GM23338 (cell line): ENCODE data around the gene LPP. TPM values are rescaled to one million over a fixed set of nuclear protein-coding genes. Genes with fewer than 3 reads are reported as not detected.

ENCODE experiments used
- ETS1 ChIP-seq: IDR thresholded peaks from 2 replicates; pipeline ENCODE4 v1.6.1; 2016; ENCODE audit warnings: antibody characterized with exemption
- EZH2phosphoT487 ChIP-seq: fragments of 200-600 bp; sonication (generic); IDR thresholded peaks from one replicate; pipeline ENCODE4 v1.8.1; 2018; ENCODE audit warnings: antibody characterized with exemption; ENCODE audit not compliant: unreplicated experiment
- JUNB ChIP-seq: IDR thresholded peaks from one replicate; pipeline ENCODE4 v1.6.1; 2016; ENCODE audit warnings: antibody characterized with exemption; ENCODE audit not compliant: unreplicated experiment
- REST ChIP-seq: IDR thresholded peaks from one replicate; pipeline ENCODE4 v1.6.1; 2018; ENCODE audit warnings: antibody characterized with exemption; ENCODE audit not compliant: unreplicated experiment
- STAT1 ChIP-seq: IDR thresholded peaks from one replicate; pipeline ENCODE4 v1.6.1; 2016; ENCODE audit warnings: antibody characterized with exemption; ENCODE audit not compliant: unreplicated experiment
- ZNF114 ChIP-seq: fragments of 250-450 bp; sonication (Bioruptor Pico); IDR thresholded peaks from 2 replicates; pipeline ENCODE4 v1.5.0; 2020; ENCODE audit warnings: mild to moderate bottlenecking, moderate library complexity
- polyA plus RNA-seq: library from polyadenylated mRNA; unstranded; fragments of >200 nt; fragmentation: Nextera tagmentation; extraction: Ambion mirVana; gene quantifications from 2 replicates; pipeline ENCODE4 v1.2.1, GENCODE V29; 2016
- total RNA-seq: library from RNA; depleted of rRNA; stranded (reverse); fragments of >200 nt; shearing (Covaris generic); gene quantifications from 2 replicates; pipeline ENCODE4 v1.2.3, GENCODE V29; 2014
- TF ChIP-seq, protein P1 (sequence below): fragments of 250-450 bp; sonication (Bioruptor Pico); IDR thresholded peaks from 2 replicates; pipeline ENCODE4 v1.5.0; 2020; ENCODE audit warnings: mild to moderate bottlenecking, moderate library complexity

The LPP gene
- total and polyA plus RNA-seq, 2 experiments from 2014 or later: 23.0 to 35.2 TPM

- TF ChIP-seq, protein P1, sequence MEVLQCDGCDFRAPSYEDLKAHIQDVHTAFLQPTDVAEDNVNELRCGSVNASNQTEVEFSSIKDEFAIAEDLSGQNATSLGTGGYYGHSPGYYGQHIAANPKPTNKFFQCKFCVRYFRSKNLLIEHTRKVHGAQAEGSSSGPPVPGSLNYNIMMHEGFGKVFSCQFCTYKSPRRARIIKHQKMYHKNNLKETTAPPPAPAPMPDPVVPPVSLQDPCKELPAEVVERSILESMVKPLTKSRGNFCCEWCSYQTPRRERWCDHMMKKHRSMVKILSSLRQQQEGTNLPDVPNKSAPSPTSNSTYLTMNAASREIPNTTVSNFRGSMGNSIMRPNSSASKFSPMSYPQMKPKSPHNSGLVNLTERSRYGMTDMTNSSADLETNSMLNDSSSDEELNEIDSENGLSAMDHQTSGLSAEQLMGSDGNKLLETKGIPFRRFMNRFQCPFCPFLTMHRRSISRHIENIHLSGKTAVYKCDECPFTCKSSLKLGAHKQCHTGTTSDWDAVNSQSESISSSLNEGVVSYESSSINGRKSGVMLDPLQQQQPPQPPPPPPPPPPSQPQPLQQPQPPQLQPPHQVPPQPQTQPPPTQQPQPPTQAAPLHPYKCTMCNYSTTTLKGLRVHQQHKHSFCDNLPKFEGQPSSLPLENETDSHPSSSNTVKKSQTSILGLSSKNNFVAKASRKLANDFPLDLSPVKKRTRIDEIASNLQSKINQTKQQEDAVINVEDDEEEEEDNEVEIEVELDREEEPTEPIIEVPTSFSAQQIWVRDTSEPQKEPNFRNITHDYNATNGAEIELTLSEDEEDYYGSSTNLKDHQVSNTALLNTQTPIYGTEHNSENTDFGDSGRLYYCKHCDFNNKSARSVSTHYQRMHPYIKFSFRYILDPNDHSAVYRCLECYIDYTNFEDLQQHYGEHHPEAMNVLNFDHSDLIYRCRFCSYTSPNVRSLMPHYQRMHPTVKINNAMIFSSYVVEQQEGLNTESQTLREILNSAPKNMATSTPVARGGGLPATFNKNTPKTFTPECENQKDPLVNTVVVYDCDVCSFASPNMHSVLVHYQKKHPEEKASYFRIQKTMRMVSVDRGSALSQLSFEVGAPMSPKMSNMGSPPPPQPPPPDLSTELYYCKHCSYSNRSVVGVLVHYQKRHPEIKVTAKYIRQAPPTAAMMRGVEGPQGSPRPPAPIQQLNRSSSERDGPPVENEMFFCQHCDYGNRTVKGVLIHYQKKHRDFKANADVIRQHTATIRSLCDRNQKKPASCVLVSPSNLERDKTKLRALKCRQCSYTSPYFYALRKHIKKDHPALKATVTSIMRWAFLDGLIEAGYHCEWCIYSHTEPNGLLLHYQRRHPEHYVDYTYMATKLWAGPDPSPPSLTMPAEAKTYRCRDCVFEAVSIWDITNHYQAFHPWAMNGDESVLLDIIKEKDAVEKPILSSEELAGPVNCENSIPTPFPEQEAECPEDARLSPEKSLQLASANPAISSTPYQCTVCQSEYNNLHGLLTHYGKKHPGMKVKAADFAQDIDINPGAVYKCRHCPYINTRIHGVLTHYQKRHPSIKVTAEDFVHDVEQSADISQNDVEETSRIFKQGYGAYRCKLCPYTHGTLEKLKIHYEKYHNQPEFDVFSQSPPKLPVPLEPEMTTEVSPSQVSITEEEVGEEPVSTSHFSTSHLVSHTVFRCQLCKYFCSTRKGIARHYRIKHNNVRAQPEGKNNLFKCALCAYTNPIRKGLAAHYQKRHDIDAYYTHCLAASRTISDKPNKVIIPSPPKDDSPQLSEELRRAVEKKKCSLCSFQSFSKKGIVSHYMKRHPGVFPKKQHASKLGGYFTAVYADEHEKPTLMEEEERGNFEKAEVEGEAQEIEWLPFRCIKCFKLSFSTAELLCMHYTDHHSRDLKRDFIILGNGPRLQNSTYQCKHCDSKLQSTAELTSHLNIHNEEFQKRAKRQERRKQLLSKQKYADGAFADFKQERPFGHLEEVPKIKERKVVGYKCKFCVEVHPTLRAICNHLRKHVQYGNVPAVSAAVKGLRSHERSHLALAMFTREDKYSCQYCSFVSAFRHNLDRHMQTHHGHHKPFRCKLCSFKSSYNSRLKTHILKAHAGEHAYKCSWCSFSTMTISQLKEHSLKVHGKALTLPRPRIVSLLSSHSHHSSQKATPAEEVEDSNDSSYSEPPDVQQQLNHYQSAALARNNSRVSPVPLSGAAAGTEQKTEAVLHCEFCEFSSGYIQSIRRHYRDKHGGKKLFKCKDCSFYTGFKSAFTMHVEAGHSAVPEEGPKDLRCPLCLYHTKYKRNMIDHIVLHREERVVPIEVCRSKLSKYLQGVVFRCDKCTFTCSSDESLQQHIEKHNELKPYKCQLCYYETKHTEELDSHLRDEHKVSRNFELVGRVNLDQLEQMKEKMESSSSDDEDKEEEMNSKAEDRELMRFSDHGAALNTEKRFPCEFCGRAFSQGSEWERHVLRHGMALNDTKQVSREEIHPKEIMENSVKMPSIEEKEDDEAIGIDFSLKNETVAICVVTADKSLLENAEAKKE (CRISPR knock-in tag): no peak
- no peak for TF ChIP-seq EZH2phosphoT487
- no peak for TF ChIP-seq JUNB
- no peak for TF ChIP-seq REST
- no peak for TF ChIP-seq STAT1
- no peak for TF ChIP-seq ETS1
- no peak for TF ChIP-seq ZNF114 (CRISPR knock-in tag)
Measured at GRCh38 chr3:188503647-188504046, 349.7 kb downstream of the LPP start (continued).
